ENCODE data around the gene ADSS1.

The ADSS1 gene

GRCh38 chr14:104687601-104688504 lies 36.2 kb upstream of the ADSS1 start:
- DNase-seq = no peak

- DNase-seq = peak; percentile 29
Observed at GRCh38 chr14:104688505-104689108, 35.4 kb upstream of the ADSS1 start.

DNA sequence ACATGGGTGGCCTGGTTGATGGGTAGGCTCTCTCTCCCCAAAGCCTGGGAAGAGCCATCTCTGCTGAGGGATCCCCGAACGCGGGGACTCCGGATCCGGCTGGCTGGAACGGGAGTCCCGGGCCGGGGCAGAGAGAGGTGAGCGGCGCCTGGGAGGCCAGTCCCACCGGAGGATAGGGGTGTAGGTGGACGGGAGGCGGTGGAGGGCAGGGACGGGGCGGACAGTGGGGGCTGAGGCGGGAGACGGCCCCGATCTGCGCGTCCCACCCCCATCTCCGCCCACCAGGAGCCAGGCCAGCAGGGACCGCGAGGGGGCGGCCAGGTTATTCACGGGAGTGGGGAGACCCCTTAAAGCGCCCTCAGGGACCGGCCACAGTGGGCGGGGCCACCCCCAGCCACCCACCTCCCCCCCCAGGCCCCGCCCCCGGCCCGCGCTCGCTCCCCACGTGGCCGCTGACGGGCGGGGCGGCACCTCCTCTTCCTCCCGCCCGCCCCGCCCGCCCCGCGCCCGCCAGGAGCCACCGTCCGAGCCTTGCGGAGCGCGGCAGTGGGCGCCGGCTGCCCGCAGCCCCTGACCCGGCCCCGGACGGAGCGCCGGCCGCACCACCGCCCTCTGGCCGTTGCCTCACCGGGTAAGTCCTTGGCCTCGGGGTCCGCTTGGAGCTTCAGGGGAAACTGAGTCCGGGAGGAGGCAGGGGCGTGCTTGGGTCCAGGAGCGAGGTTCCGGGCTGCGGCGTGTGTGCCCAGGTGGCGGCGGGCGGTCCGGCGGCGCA lies 34.7 kb upstream of the ADSS1 start, which contains the start of gene INF2:
TSS of gene INF2 (plus strand) at position 510 of the 772 bp plus-strand sequence. CDS start 11,748 bp downstream, outside the sequence.
- peak; percentile 57 for DNase-seq

- DNase-seq = no peak
Observed at GRCh38 chr14:104689881-104690711, 33.9 kb upstream of the ADSS1 start.

- DNase-seq = no peak
Observed at GRCh38 chr14:104690861-104691455, 33.1 kb upstream of the ADSS1 start.

GRCh38 chr14:104691546-104692260 lies 32.3 kb upstream of the ADSS1 start:
- DNase-seq = no peak

DNA sequence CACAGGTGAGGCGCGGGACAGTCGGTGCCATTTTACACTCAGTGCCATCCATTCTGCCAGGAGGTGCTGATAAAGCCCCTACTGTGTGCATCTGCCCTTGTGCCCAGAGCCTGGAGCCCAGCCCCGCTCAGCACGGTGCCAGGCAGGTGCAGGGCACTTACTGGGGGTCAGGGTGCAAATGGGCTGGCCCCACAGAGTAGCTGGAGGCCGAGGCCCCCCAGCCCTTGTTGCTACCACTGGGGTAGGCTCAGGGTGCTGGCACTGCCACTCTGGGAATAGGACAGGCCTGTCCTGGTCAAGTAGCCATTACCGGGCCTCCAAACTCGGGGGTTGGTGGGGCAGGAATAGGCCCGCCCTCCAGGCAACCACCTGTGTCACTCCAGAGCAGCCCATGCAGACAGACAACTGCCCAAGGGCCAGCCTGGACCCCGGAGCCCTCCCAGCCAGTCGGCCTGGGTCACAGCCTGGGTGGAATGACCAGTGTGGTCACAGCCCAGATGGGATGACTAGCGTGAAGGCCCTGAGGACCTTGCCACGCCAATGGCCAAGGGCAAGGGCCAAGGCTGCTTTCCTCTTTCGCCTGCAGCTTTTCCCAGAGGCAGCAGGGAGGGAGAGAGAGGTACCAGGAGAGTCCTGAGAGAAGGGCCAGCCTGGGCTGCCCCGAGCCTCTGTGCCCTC lies 31.6 kb upstream of the ADSS1 start:
- DNase-seq = no peak

DNA sequence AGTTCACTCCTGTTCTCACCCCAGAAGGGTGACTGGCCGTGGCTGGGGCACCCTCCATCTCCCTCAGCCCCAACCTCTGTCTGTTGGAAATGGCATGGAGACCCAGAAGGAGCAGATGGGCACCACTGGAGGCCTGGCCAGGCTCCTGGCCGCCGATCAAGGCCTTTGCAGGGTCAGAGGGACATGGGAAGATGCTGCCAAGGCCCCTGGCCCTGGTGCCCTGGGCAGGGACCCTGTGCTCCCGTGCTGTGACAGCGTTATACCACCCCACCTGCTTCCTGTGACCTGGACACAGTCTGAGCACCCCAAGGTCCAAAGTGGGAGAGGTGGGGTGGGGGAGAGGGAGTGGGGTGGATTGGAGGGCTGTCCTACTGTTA lies 31.1 kb upstream of the ADSS1 start:
- no peak for DNase-seq

GRCh38 chr14:104693482-104694431 lies 30.3 kb upstream of the ADSS1 start:
- DNase-seq = no peak

DNA sequence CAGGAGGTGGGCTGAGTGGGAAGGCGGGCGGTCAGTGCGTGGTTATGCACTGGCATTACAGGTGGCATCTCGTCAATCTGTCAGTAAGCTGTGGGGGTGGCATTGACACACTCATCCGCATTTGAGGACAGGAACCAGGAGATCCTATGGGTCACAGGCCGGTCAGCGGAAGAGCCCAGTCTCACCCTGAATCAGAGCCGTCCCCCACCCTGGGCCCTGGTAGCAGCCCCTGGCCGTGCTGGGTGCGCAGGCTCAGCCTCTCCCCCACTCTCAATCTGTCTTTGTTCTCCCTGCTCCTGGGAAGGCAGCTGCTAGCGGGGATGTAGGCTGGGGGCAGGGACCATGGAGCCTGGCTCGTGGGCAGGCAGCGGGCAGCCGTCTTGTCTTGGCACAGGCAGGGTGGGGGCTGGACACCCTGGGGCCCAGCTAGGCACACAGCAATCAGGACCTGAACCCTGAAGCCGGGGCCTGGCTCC lies 29.5 kb upstream of the ADSS1 start:
- DNase-seq = no peak

GRCh38 chr14:104694991-104695659 lies 28.9 kb upstream of the ADSS1 start:
- peak; percentile 57 for DNase-seq

- DNase-seq = no peak
Observed at GRCh38 chr14:104695660-104696000, 28.4 kb upstream of the ADSS1 start.

GRCh38 chr14:104696671-104697316 lies 27.2 kb upstream of the ADSS1 start:
- no peak for DNase-seq

DNA sequence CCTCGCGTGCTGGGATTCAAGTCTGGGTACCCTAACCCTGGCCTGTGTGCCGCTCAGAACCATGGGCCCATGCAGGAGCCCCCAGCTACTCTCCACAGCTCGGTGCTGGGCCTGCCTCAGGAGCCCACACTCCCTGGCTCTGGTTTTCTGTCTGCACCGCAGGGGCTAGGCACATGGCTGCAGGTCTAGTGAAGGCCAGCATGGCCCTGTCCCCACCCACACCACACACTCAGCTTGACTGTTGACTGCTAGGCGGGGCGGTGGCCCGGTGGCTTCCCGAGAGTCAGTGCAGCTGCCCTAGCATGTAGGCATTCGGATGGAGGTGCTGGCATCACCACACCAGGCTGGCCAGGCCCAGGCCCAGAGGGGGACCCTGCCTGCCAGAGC lies 26.7 kb upstream of the ADSS1 start:
- DNase-seq = no peak

- no peak for DNase-seq
Observed at GRCh38 chr14:104697892-104698583, 26.0 kb upstream of the ADSS1 start.

DNA sequence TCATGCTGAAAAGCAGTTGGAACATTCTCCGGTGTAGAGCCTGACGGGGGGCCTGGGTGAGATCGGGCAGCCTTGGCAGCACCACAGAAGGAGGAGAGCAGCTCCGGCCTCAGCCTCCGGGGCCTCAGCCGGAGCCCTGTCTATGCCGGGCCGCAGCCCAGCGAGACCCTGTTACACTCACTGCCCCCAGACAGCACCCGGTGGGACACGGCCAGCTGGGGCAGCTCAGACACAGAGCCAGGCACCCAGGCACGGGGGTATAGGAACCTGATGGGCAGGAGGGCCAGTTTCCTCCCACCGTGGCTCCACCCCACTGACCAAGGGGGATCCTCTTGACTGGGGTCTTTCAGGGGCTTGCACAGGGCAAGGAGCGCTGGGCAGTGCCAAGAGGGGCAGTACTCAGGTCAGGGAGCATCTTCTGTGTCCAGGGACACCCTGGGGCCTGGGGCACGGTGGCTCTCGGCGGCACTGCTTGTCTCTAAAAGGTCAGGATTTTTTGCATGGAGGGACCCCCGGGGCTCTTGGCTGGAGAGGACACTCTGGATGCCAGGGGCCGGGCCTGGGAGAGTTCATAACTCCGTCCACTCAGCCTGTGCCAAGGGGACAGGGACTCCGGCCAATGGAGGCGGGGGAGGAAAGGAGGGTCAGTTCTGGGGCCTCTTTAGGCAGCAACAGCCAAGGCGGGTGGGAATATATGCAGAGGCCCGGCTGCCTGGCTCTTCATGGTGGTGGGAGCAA lies 25.2 kb upstream of the ADSS1 start:
- no peak for DNase-seq

DNA sequence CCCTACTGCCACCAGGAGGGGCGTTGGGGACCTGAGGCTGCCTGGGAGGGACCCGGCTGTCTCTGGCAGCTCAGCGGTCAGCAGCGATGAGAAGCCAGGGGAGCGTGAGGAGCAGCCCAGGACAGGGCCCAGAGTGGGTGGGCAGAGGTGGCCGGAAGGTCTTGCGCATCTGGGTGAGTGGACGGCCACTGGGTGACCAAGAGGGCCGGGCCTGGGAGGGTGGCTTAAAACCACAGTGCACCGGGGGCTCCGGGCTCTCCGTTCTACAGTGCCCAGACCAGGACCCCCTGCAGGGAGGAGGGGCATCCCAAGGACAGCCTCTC lies 24.6 kb upstream of the ADSS1 start:
- DNase-seq = no peak

Measured in CD4-positive, alpha-beta T cell treated with Interleukin-21 for 1 hour (primary cell).